Muscle of leg (tissue), 11 donors: ENCODE data around the gene UFC1. TPM values are rescaled to one million over a fixed set of nuclear protein-coding genes. Genes with fewer than 3 reads are reported as not detected.
A peak's percentile ranks its signal among the peaks of the same experiment; 100 is the strongest.

Experiments
- DNase-seq: peaks from one replicate; pipeline ENCODE4 v3.0.0; 2013
- H3K27ac ChIP-seq: one replicate; pipeline ENCODE4 v1.5.1; 2013; ENCODE audit warnings: mild to moderate bottlenecking, low read length, control low read depth
- H3K27me3 ChIP-seq: one replicate; pipeline ENCODE4 v1.6.1; 2013; ENCODE audit warnings: low read length; ENCODE audit not compliant: control insufficient read depth, insufficient read depth
- H3K36me3 ChIP-seq: one replicate; pipeline ENCODE4 v1.6.1; 2013; ENCODE audit warnings: low read length; ENCODE audit not compliant: control insufficient read depth, insufficient read depth
- H3K4me1 ChIP-seq: one replicate; pipeline ENCODE4 v1.6.1; 2013; ENCODE audit warnings: low read length; ENCODE audit not compliant: control insufficient read depth, insufficient read depth
- H3K4me3 ChIP-seq: one replicate; pipeline ENCODE4 v1.5.1; 2013; ENCODE audit warnings: low read length, control low read depth
- H3K9me3 ChIP-seq: replicated peaks from 2 replicates; pipeline ENCODE4 v1.6.1; 2013; ENCODE audit warnings: low read depth, low read length; ENCODE audit not compliant: control insufficient read depth
- WGBS: methylation state at CpG from one replicate; pipeline ENCODE4 v1.1.5; 2013; ENCODE audit warnings: missing lambda C conversion rate; ENCODE audit not compliant: insufficient coverage; 5-methylcytosine and 5-hydroxymethylcytosine counted together
- polyA plus RNA-seq, 8 donors: library from polyadenylated mRNA; unstranded; fragments of 120-200 nt; gene quantifications; one replicate each; pipeline versions ENCODE4 v1.2.1 to v1.2.3, GENCODE V29; 2013; ENCODE audit warnings: inconsistent platforms in 1 of 8, low replicate concordance in 1 of 8; ENCODE audit not compliant: insufficient read length in 8 of 8, insufficient read depth in 1 of 8
- total RNA-seq: library from RNA; stranded (reverse); fragments of 120-200 nt; gene quantifications from one replicate; pipeline ENCODE4 v1.2.4, GENCODE V29; 2013

The UFC1 gene
- total and polyA plus RNA-seq, 9 donors: 79.8 to 132 (median 104) TPM

- 52% methylated on average over 19 of the region's 22 CpGs for WGBS
- Histone ChIP-seq H3K27ac (no peak overlapping the region), H3K27me3 (no peaks in the 10 kb centered on the region), H3K9me3 (no peaks in the 10 kb centered on the region), H3K36me3 (peaks cover 38% of the 10 kb centered on the region), H3K4me1 (peaks cover 41% of the 10 kb centered on the region), H3K4me3 (no peak overlapping the region)
- DNase-seq: no peak
These were observed 37.3 kb downstream of the UFC1 start for GRCh38 chr1:161190962-161191521.

- peaks cover 42% of the 10 kb centered on the region for H3K36me3 ChIP-seq
- WGBS: 82% methylated on average over 6 of the region's 8 CpGs
- H3K4me1 ChIP-seq: peaks cover 41% of the 10 kb centered on the region
These were observed 38.2 kb downstream of the UFC1 start for GRCh38 chr1:161191971-161192370.

GRCh38 chr1:161192476-161193465, 39.0 kb downstream of the UFC1 start:
- WGBS: 73% methylated on average over 8 of the region's 15 CpGs
- H3K36me3 ChIP-seq: peaks cover 42% of the 10 kb centered on the region
- H3K27me3 ChIP-seq: no peaks in the 10 kb centered on the region
- peak overlapping the region; percentile 20 for H3K27ac ChIP-seq
- DNase-seq: peak; percentile 86
- H3K4me3 ChIP-seq: no peak overlapping the region
- H3K9me3 ChIP-seq: no peaks in the 10 kb centered on the region
- peaks cover 48% of the 10 kb centered on the region for H3K4me1 ChIP-seq

More at GRCh38 chr1:161191971-161192370, 38.2 kb downstream of the UFC1 start:
- no peak overlapping the region for H3K4me3 ChIP-seq
- no peaks in the 10 kb centered on the region for H3K9me3 ChIP-seq
- no peak overlapping the region for H3K27ac ChIP-seq
- no peak for DNase-seq
- no peaks in the 10 kb centered on the region for H3K27me3 ChIP-seq

- Histone ChIP-seq H3K27ac (no peak overlapping the region), H3K4me3 (no peak overlapping the region), H3K4me1 (peaks cover 53% of the 10 kb centered on the region), H3K36me3 (peaks cover 42% of the 10 kb centered on the region), H3K9me3 (no peaks in the 10 kb centered on the region), H3K27me3 (no peaks in the 10 kb centered on the region)
- DNase-seq: no peak
- WGBS: 83% methylated on average over 18 of the region's 21 CpGs
These were observed 39.9 kb downstream of the UFC1 start for GRCh38 chr1:161193561-161194235.

- H3K36me3 ChIP-seq: peaks cover 42% of the 10 kb centered on the region
These were observed 41.4 kb downstream of the UFC1 start for GRCh38 chr1:161195171-161195570.

GRCh38 chr1:161196111-161196510, 42.3 kb downstream of the UFC1 start:
- 80% methylated on average over 5 of the region's 7 CpGs for WGBS
- peaks cover 75% of the 10 kb centered on the region for H3K4me1 ChIP-seq
- peaks cover 39% of the 10 kb centered on the region for H3K36me3 ChIP-seq
- H3K4me3 ChIP-seq: peak overlapping the region; percentile 46
- peak overlapping the region; percentile 6 for H3K27ac ChIP-seq
- H3K27me3 ChIP-seq: no peaks in the 10 kb centered on the region
- H3K9me3 ChIP-seq: no peaks in the 10 kb centered on the region
- DNase-seq: no peak

More at GRCh38 chr1:161195171-161195570, 41.4 kb downstream of the UFC1 start:
- no peak overlapping the region for H3K27ac ChIP-seq
- peaks cover 68% of the 10 kb centered on the region for H3K4me1 ChIP-seq
- peak; percentile 58 for DNase-seq
- no peaks in the 10 kb centered on the region for H3K27me3 ChIP-seq
- H3K4me3 ChIP-seq: no peak overlapping the region
- 93% methylated on average over 3 of the region's 4 CpGs for WGBS
- no peaks in the 10 kb centered on the region for H3K9me3 ChIP-seq

GRCh38 chr1:161196521-161197451, 43.0 kb downstream of the UFC1 start:
- peak; percentile 97 for DNase-seq
- 42% methylated on average over 18 of the region's 27 CpGs for WGBS
- Histone ChIP-seq H3K27me3 (no peaks in the 10 kb centered on the region), H3K36me3 (peaks cover 32% of the 10 kb centered on the region), H3K27ac (peak overlapping the region; percentile 99), H3K9me3 (no peaks in the 10 kb centered on the region), H3K4me3 (peak overlapping the region; percentile 46), H3K4me1 (peaks cover 82% of the 10 kb centered on the region)

GRCh38 chr1:161197560-161198193, 43.9 kb downstream of the UFC1 start:
- Histone ChIP-seq H3K36me3 (peaks cover 29% of the 10 kb centered on the region), H3K27me3 (no peaks in the 10 kb centered on the region), H3K4me3 (peak overlapping the region; percentile 46), H3K27ac (peak overlapping the region; percentile 99), H3K9me3 (no peaks in the 10 kb centered on the region), H3K4me1 (peaks cover 82% of the 10 kb centered on the region)
- 26% methylated on average over 8 of the region's 11 CpGs for WGBS
- DNase-seq: peak; percentile 54
